OCI-LY3 (cell line): ENCODE data around the gene GALT.
A peak's percentile ranks its signal among the peaks of the same experiment; 100 is the strongest.
"Not testable (repeated sequence)": the region's sequence is repeated elsewhere in the genome, so short reads cannot be mapped to it uniquely, and the experiment has no call there.

Experiments used
- H2AFZ ChIP-seq: fragments of 200-600, 300-600 bp; shearing (Covaris generic); 2 replicates; pipeline ENCODE4 v1.6.0; 2014; ENCODE audit warnings: antibody characterized with exemption, low read depth, low read length
- H3K27ac ChIP-seq: fragments of 200-600, 300-600 bp; sonication (generic); 2 replicates; pipeline ENCODE4 v1.5.1; 2014; ENCODE audit warnings: mild to moderate bottlenecking, low read length, moderate library complexity, mixed read lengths
- H3K27me3 ChIP-seq: fragments of 200-600, 300-600 bp; sonication (generic); 2 replicates; pipeline ENCODE4 v1.6.1; 2014; ENCODE audit warnings: low read depth, low read length, mixed read lengths
- H3K36me3 ChIP-seq: fragments of 200-600, 300-600 bp; sonication (generic); replicated peaks from 2 replicates; pipeline ENCODE3; 2014; ENCODE audit warnings: low read depth, low read length, mixed read lengths
- H3K4me1 ChIP-seq: fragments of 300-600, 200-600 bp; sonication (generic); 2 replicates; pipeline ENCODE4 v1.6.1; 2014; ENCODE audit warnings: low read length, mixed read lengths
- H3K4me2 ChIP-seq: fragments of 200-600, 300-600 bp; sonication (generic); 2 replicates; pipeline ENCODE4 v1.6.1; 2014; ENCODE audit warnings: low read length, mixed read lengths
- H3K4me3 ChIP-seq: fragments of 300-600, 200-600 bp; sonication (generic); 2 replicates; pipeline ENCODE4 v1.5.1; 2014; ENCODE audit warnings: antibody characterized with exemption, mild to moderate bottlenecking, low read length, moderate library complexity
- H3K79me2 ChIP-seq: fragments of 300-600, 200-600 bp; shearing (Covaris generic); 2 replicates; pipeline ENCODE4 v1.6.1; 2014; ENCODE audit warnings: mild to moderate bottlenecking, low read length, mixed read lengths
- H3K9ac ChIP-seq: fragments of 300-600, 200-600 bp; shearing (Covaris generic); 2 replicates; pipeline ENCODE4 v1.6.0; 2014; ENCODE audit warnings: mild to moderate bottlenecking, low read length, moderate library complexity
- H3K9me3 ChIP-seq: fragments of 200-600, 300-600 bp; shearing (Covaris generic); 2 replicates; pipeline ENCODE4 v1.6.1; 2014; ENCODE audit warnings: low read length, mixed read lengths; ENCODE audit not compliant: insufficient read depth
- H4K20me1 ChIP-seq: fragments of 200-600, 300-600 bp; sonication (generic); 2 replicates; pipeline ENCODE4 v1.6.1; 2016; ENCODE audit warnings: low read length, mixed read lengths; ENCODE audit not compliant: insufficient read depth
- EZH2phosphoT487 ChIP-seq: fragments of 200-600 bp; shearing (Covaris generic); IDR thresholded peaks from 2 replicates; pipeline ENCODE4 v1.6.1; 2018; ENCODE audit warnings: antibody characterized with exemption, mixed run types, low read depth
- TF ChIP-seq, protein P1 (sequence below): fragments of 200-600, 300-600 bp; sonication (generic); IDR thresholded peaks from 2 replicates; pipeline ENCODE4 v1.5.1; 2014; ENCODE audit warnings: antibody characterized with exemption, low read length, low read depth

Gene GALT

GRCh38 chr9:34635556-34635955 is 10.9 kb upstream of the GALT start:
- TF ChIP-seq, protein P1, sequence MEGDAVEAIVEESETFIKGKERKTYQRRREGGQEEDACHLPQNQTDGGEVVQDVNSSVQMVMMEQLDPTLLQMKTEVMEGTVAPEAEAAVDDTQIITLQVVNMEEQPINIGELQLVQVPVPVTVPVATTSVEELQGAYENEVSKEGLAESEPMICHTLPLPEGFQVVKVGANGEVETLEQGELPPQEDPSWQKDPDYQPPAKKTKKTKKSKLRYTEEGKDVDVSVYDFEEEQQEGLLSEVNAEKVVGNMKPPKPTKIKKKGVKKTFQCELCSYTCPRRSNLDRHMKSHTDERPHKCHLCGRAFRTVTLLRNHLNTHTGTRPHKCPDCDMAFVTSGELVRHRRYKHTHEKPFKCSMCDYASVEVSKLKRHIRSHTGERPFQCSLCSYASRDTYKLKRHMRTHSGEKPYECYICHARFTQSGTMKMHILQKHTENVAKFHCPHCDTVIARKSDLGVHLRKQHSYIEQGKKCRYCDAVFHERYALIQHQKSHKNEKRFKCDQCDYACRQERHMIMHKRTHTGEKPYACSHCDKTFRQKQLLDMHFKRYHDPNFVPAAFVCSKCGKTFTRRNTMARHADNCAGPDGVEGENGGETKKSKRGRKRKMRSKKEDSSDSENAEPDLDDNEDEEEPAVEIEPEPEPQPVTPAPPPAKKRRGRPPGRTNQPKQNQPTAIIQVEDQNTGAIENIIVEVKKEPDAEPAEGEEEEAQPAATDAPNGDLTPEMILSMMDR: no peak
- no peak for TF ChIP-seq EZH2phosphoT487
- H3K79me2 ChIP-seq: peaks cover 28% of the 10 kb centered on the region
- no peaks in the 10 kb centered on the region for H3K27me3 ChIP-seq
- peak overlapping the region; percentile 31 for H3K4me2 ChIP-seq
- H3K9ac ChIP-seq: no peak overlapping the region
- no peaks in the 10 kb centered on the region for H4K20me1 ChIP-seq
- H3K27ac ChIP-seq: no peak overlapping the region
- peaks cover 13% of the 10 kb centered on the region for H3K36me3 ChIP-seq
- H3K4me1 ChIP-seq: peaks cover 12% of the 10 kb centered on the region
- no peak overlapping the region for H2AFZ ChIP-seq
- no peak overlapping the region for H3K4me3 ChIP-seq
- H3K9me3 ChIP-seq: no peaks in the 10 kb centered on the region

- Histone ChIP-seq H2AFZ (no peak overlapping the region), H4K20me1 (no peaks in the 10 kb centered on the region), H3K4me3 (peak overlapping the region; percentile 82), H3K27me3 (no peaks in the 10 kb centered on the region), H3K36me3 (peaks cover 13% of the 10 kb centered on the region), H3K9ac (peak overlapping the region; percentile 83), H3K4me2 (peak overlapping the region; percentile 94), H3K79me2 (peaks cover 28% of the 10 kb centered on the region), H3K27ac (peak overlapping the region; percentile 42), H3K4me1 (peaks cover 12% of the 10 kb centered on the region), H3K9me3 (no peaks in the 10 kb centered on the region)
- TF ChIP-seq, protein P1: no peak
- no peak for TF ChIP-seq EZH2phosphoT487
Measured at GRCh38 chr9:34636791-34637355, 9.6 kb upstream of the GALT start.

- H3K36me3 ChIP-seq: peaks cover 13% of the 10 kb centered on the region
- no peaks in the 10 kb centered on the region for H3K9me3 ChIP-seq
- peak within 1 kb of the TSS; percentile 83 for H3K9ac ChIP-seq
- H4K20me1 ChIP-seq: no peaks in the 10 kb centered on the region
- TF ChIP-seq EZH2phosphoT487: no peak
- TF ChIP-seq, protein P1: no peak
- H3K4me1 ChIP-seq: peaks cover 12% of the 10 kb centered on the region
- H3K27me3 ChIP-seq: no peaks in the 10 kb centered on the region
- peaks cover 28% of the 10 kb centered on the region for H3K79me2 ChIP-seq
- H3K4me3 ChIP-seq: peak within 1 kb of the TSS; percentile 82
- H3K27ac ChIP-seq: peak within 1 kb of the TSS; percentile 42
- H3K4me2 ChIP-seq: peak within 1 kb of the TSS; percentile 94
- peak within 1 kb of the TSS; percentile 66 for H2AFZ ChIP-seq
Measured at GRCh38 chr9:34637356-34638137, 8.9 kb upstream of the GALT start, which contains the start of gene SIGMAR1. Gene SIGMAR1 (minus strand): TSS chr9:34637787. CDS start chr9:34637697, 90 bp downstream.

GRCh38 chr9:34638138-34638445 is 8.4 kb upstream of the GALT start:
- Histone ChIP-seq H4K20me1 (no peaks in the 10 kb centered on the region), H3K27me3 (no peaks in the 10 kb centered on the region), H3K4me2 (peak overlapping the region; percentile 94), H2AFZ (peak overlapping the region; percentile 66), H3K9me3 (no peaks in the 10 kb centered on the region), H3K4me1 (peaks cover 12% of the 10 kb centered on the region), H3K36me3 (peaks cover 13% of the 10 kb centered on the region), H3K79me2 (peaks cover 28% of the 10 kb centered on the region), H3K4me3 (peak overlapping the region; percentile 82), H3K9ac (peak overlapping the region; percentile 83), H3K27ac (peak overlapping the region; percentile 12; the same call in 1 of the 2 replicates)
- TF ChIP-seq, protein P1: no peak
- no peak for TF ChIP-seq EZH2phosphoT487

DNA sequence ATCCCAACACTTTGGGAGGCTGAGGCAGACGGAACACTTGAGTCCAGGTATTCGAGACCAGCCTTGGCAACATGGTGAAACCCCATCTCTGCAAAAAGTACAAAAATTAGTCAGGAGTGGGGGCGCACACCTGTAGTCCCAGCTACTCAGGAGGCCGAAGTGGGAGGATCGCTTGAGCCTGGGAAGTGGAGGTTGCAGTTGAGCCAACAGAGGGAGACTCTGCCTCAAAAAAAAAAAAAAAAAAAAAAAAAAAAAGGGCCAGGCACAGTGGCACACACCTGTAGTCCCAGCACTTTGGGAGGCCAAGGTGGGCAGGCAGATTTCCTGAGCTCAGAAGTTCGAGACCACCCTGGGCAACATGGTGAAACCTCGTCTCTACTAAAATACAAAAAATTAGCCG is 7.2 kb upstream of the GALT start:
- not testable (repeated sequence) for H3K9ac ChIP-seq

More for the DNA sequence above, 7.2 kb upstream of the GALT start:
- Histone ChIP-seq H3K79me2 (peaks cover 28% of the 10 kb centered on the region), H3K4me1 (peaks cover 12% of the 10 kb centered on the region), H3K36me3 (peaks cover 13% of the 10 kb centered on the region)
- H3K27ac ChIP-seq, H3K9me3 ChIP-seq, H3K27me3 ChIP-seq, H3K4me3 ChIP-seq, H3K4me2 ChIP-seq, H2AFZ ChIP-seq, H4K20me1 ChIP-seq: not testable (repeated sequence)
